Measurements from ENCODE around the gene SMYD3. TPM values are rescaled to one million over a fixed set of nuclear protein-coding genes. Genes with fewer than 3 reads are reported as not detected.

The SMYD3 gene
- total RNA-seq, 1 donor from 2014 or later, result 29.3 TPM

DNA sequence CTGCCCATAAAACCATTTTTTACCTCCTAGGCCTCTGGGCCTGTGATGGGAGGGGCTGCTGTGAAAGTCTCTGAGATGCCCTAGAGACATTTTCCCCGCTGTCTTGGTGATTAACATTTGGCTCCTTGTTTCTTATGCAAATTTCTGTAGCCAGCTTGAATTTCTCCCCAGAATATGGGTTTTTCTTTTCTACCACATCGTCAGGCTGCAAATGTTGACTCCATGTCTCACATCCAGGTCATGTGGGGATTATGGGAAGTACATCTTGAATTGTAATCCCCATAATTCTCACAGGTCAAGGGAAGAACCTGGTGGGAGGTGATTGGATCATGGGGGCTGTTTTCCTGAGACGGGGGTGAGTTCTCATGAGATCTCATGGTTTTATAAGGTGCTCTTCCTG is 603.2 kb downstream of the SMYD3 start:
- Mint-ChIP-seq H3K27ac (ENCODE audit: unreplicated experiment) (no peak overlapping the region), H3K4me3 (ENCODE audit: unreplicated experiment) (no peak overlapping the region), H3K9me3 (ENCODE audit: low read depth) (peaks cover 3% of the 10 kb centered on the region), H3K4me1 (ENCODE audit: low read depth) (no peaks in the 10 kb centered on the region), H3K27me3 (ENCODE audit: low read depth) (no peaks in the 10 kb centered on the region), H3K36me3 (ENCODE audit: low read depth) (peaks cover 2% of the 10 kb centered on the region)
- TF ChIP-seq, protein P1, sequence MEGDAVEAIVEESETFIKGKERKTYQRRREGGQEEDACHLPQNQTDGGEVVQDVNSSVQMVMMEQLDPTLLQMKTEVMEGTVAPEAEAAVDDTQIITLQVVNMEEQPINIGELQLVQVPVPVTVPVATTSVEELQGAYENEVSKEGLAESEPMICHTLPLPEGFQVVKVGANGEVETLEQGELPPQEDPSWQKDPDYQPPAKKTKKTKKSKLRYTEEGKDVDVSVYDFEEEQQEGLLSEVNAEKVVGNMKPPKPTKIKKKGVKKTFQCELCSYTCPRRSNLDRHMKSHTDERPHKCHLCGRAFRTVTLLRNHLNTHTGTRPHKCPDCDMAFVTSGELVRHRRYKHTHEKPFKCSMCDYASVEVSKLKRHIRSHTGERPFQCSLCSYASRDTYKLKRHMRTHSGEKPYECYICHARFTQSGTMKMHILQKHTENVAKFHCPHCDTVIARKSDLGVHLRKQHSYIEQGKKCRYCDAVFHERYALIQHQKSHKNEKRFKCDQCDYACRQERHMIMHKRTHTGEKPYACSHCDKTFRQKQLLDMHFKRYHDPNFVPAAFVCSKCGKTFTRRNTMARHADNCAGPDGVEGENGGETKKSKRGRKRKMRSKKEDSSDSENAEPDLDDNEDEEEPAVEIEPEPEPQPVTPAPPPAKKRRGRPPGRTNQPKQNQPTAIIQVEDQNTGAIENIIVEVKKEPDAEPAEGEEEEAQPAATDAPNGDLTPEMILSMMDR (IDR thresholded peaks at IDR 0.05), result no peak
- no peak for DNase-seq (ENCODE audit: low spot score)

DNA sequence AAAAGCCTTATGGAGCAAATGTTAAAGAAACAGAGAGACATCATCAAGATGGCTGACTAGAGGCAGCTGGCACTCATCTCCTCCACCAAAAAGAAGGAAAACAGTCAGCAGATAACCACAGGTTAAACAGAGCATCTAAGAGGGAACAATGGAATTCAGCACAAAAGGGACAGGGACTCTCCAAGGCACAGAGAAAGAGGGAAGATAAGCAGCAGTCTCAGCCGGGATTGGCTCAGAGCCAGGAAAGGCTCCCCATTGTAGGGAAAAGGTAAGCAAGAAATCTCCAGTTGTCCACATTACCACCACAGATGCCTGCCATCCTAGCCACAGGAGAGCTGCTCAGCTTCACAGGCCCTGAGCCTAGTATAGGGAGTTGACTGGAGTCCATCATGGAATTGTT is 605.5 kb downstream of the SMYD3 start:
- no peak for DNase-seq (ENCODE audit: low spot score)
- Mint-ChIP-seq H3K36me3 (ENCODE audit: low read depth) (peaks cover 2% of the 10 kb centered on the region), H3K9me3 (ENCODE audit: low read depth) (peaks cover 3% of the 10 kb centered on the region), H3K4me3 (ENCODE audit: unreplicated experiment) (no peak overlapping the region), H3K27me3 (ENCODE audit: low read depth) (no peaks in the 10 kb centered on the region), H3K27ac (ENCODE audit: unreplicated experiment) (no peak overlapping the region), H3K4me1 (ENCODE audit: low read depth) (peaks cover 5% of the 10 kb centered on the region)
- TF ChIP-seq, protein P1 (IDR thresholded peaks at IDR 0.05), result no peak

DNA sequence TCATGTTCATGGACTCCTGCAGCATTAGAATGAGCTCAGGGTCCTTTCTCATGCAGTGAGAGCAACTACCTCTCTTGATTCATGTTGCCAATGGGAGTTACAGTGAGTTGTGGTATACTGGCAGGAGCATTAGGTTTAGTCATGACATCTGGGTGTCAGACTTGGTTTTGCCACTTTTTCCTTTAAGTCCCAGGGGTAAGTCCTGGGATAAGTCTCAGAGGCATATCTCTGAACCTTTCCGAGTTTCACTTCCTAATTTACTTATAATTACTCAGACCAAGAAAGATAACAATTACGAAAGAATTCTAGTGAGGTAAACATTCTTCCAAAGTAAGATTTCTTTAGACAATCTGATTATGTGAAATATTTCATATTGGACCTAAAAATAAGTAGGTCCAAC is 606.0 kb downstream of the SMYD3 start:
- no peak for DNase-seq (ENCODE audit: low spot score)
- Mint-ChIP-seq H3K9me3 (ENCODE audit: low read depth) (peaks cover 3% of the 10 kb centered on the region), H3K4me1 (ENCODE audit: low read depth) (peaks cover 11% of the 10 kb centered on the region), H3K27ac (ENCODE audit: unreplicated experiment) (no peak overlapping the region), H3K36me3 (ENCODE audit: low read depth) (peaks cover 2% of the 10 kb centered on the region), H3K4me3 (ENCODE audit: unreplicated experiment) (no peak overlapping the region), H3K27me3 (ENCODE audit: low read depth) (no peaks in the 10 kb centered on the region)
- TF ChIP-seq, protein P1 (IDR thresholded peaks at IDR 0.05), result no peak

DNA sequence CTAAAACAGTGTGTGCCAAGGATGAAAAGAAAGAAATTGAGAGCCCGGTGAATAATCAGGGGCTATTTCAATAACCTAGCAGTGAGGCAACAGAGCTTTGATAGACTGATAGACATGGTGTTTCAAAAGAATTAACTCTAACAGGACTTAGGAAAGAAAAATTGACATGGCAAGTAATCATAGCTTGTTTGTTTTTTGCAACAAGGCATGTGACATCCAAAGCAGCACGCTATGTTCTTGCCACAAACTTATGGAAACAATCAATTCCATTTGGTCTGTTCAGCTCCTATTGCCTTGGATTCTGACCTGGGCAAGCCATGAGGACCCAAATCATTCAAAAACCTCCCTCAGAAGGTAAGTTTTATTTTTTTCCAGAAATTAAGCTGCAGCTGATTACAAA is 608.5 kb downstream of the SMYD3 start:
- peaks cover 17% of the 10 kb centered on the region for H3K4me1 Mint-ChIP-seq (ENCODE audit: low read depth)
- H3K27ac Mint-ChIP-seq (ENCODE audit: unreplicated experiment), result no peak overlapping the region
- peaks cover 9% of the 10 kb centered on the region for H3K36me3 Mint-ChIP-seq (ENCODE audit: low read depth)
- peaks cover 6% of the 10 kb centered on the region for H3K9me3 Mint-ChIP-seq (ENCODE audit: low read depth)
- no peaks in the 10 kb centered on the region for H3K27me3 Mint-ChIP-seq (ENCODE audit: low read depth)
- TF ChIP-seq, protein P1 (IDR thresholded peaks at IDR 0.05), result no peak
- no peak for DNase-seq (ENCODE audit: low spot score)
- no peak overlapping the region for H3K4me3 Mint-ChIP-seq (ENCODE audit: unreplicated experiment)

DNA sequence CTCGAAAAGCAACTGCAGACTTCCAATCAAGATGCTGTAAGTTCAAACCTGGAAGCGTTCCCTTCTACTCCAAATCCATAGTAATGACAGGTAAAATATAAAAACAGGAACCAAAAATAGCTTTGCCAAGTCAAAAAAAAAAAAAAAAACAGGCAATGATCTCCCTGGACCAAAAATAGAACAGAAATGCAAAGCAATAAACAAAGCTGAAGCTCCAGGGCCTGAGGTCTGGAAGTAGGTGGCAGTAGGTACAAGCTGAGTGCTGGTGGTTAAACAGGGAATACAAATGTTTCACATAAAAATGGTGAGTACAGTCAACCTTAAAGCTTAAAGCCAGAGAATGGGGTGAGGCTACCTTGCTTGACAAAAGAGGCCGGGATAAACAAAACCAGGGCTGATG is 610.8 kb downstream of the SMYD3 start:
- DNase-seq (ENCODE audit: low spot score), result no peak
- Mint-ChIP-seq H3K9me3 (ENCODE audit: low read depth) (peaks cover 13% of the 10 kb centered on the region), H3K4me3 (ENCODE audit: unreplicated experiment) (no peak overlapping the region), H3K27ac (ENCODE audit: unreplicated experiment) (no peak overlapping the region), H3K4me1 (ENCODE audit: low read depth) (peaks cover 17% of the 10 kb centered on the region), H3K27me3 (ENCODE audit: low read depth) (no peaks in the 10 kb centered on the region), H3K36me3 (ENCODE audit: low read depth) (peaks cover 12% of the 10 kb centered on the region)
- TF ChIP-seq, protein P1 (IDR thresholded peaks at IDR 0.05), result no peak
